ENCODE results near the gene IGF2. TPM values are rescaled to one million over a fixed set of nuclear protein-coding genes. Genes with fewer than 3 reads are reported as not detected.

IGF2 gene
- polyA plus RNA-seq, 1 donor from 2014 or later = not detected

DNA sequence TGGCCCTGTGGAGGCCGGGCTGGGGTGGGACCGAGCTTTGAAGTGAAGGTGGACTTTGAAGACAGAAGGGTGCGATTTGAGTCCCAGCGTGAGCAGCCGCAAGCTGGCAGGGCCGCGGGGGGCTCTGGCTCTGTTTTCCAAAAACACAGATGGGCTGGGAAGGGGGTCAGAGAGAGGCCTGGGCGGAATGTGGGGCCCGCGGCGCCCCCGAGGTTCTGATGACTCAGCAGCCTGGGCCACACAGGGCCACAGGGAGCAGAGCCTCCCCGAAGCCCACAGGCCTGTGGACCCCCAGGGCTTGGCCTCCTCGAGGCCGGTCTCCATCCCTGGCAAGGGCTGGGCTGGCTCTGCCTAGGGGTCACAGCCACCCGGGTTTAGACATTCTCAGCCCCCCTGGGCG, 15.7 kb upstream of the IGF2 start:
- Histone ChIP-seq H3K4me2 (ENCODE audit: low read length) (no peak overlapping the region), H3K36me3 (ENCODE audit: insufficient read depth, low read length) (no peaks in the 10 kb centered on the region), H3K27ac (ENCODE audit: low read length) (no peak overlapping the region), H3K9me2 (ENCODE audit: insufficient read depth, low read length) (no peaks in the 10 kb centered on the region), H3K4me3 (ENCODE audit: low read length) (no peak overlapping the region), H3K9ac (ENCODE audit: low read length) (no peak overlapping the region), H4K20me1 (ENCODE audit: insufficient read depth) (no peaks in the 10 kb centered on the region), H2AFZ (ENCODE audit: low read depth, low read length) (no peak overlapping the region), H3K79me2 (replicated peaks; ENCODE audit: insufficient read depth, low read length) (no peaks in the 10 kb centered on the region), H3F3A (ENCODE audit: insufficient read depth, low read length, poor library complexity, severe bottlenecking) (no peaks in the 10 kb centered on the region), H3K9me3 (ENCODE audit: low read length) (no peaks in the 10 kb centered on the region), H3K27me3 (ENCODE audit: insufficient read depth, low read depth, low read length) (no peaks in the 10 kb centered on the region)
- TF ChIP-seq POLR2AphosphoS5 (IDR thresholded peaks at IDR 0.05) (no peak), EZH2 (IDR thresholded peaks at IDR 0.05; ENCODE audit: borderline replicate concordance, insufficient read depth, low read length, poor library complexity, severe bottlenecking) (no peak), SMC3 (conservative IDR thresholded peaks at IDR 0.05; ENCODE audit: poor library complexity) (no peak), MXI1 (conservative IDR thresholded peaks at IDR 0.05; ENCODE audit: poor library complexity, severe bottlenecking) (no peak), CTCF (IDR thresholded peaks at IDR 0.05; ENCODE audit: poor library complexity, severe bottlenecking) (no peak), TAF1 (IDR thresholded peaks at IDR 0.05; ENCODE audit: low read depth) (no peak), EP300 (conservative IDR thresholded peaks at IDR 0.05; ENCODE audit: poor library complexity, severe bottlenecking) (no peak), RAD21 (conservative IDR thresholded peaks at IDR 0.05) (no peak)
- TF ChIP-seq, protein P1, sequence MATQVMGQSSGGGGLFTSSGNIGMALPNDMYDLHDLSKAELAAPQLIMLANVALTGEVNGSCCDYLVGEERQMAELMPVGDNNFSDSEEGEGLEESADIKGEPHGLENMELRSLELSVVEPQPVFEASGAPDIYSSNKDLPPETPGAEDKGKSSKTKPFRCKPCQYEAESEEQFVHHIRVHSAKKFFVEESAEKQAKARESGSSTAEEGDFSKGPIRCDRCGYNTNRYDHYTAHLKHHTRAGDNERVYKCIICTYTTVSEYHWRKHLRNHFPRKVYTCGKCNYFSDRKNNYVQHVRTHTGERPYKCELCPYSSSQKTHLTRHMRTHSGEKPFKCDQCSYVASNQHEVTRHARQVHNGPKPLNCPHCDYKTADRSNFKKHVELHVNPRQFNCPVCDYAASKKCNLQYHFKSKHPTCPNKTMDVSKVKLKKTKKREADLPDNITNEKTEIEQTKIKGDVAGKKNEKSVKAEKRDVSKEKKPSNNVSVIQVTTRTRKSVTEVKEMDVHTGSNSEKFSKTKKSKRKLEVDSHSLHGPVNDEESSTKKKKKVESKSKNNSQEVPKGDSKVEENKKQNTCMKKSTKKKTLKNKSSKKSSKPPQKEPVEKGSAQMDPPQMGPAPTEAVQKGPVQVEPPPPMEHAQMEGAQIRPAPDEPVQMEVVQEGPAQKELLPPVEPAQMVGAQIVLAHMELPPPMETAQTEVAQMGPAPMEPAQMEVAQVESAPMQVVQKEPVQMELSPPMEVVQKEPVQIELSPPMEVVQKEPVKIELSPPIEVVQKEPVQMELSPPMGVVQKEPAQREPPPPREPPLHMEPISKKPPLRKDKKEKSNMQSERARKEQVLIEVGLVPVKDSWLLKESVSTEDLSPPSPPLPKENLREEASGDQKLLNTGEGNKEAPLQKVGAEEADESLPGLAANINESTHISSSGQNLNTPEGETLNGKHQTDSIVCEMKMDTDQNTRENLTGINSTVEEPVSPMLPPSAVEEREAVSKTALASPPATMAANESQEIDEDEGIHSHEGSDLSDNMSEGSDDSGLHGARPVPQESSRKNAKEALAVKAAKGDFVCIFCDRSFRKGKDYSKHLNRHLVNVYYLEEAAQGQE (IDR thresholded peaks at IDR 0.05; ENCODE audit: borderline replicate concordance) = no peak

DNA sequence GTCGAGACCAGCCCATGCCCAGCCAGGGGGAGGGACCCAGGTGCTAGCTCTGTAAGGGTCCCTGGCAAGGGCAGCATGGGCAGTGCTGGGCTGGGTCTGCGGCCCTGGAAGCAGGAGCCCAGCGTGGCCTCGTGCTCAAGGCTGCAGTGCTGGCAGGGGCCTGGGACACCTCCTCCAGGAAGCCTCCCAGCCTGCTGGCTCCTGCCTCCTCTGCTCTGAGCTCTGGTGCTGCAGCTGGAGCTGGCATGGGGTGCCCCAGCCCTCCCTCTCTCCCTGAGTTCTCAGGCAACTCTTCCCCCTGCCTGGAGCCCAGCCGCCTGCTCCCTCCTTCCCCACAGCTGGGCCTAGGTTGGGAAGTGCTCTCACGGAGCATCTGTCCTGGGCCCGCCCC, 15.0 kb upstream of the IGF2 start:
- TF ChIP-seq EZH2 (IDR thresholded peaks at IDR 0.05; ENCODE audit: borderline replicate concordance, insufficient read depth, low read length, poor library complexity, severe bottlenecking) = no peak
- no peak for TF ChIP-seq TAF1 (IDR thresholded peaks at IDR 0.05; ENCODE audit: low read depth)
- TF ChIP-seq POLR2AphosphoS5 (IDR thresholded peaks at IDR 0.05) = no peak
- TF ChIP-seq SMC3 (conservative IDR thresholded peaks at IDR 0.05; ENCODE audit: poor library complexity) = no peak
- TF ChIP-seq RAD21 (conservative IDR thresholded peaks at IDR 0.05) = no peak
- TF ChIP-seq, protein P1 (IDR thresholded peaks at IDR 0.05; ENCODE audit: borderline replicate concordance) = no peak
- no peak for TF ChIP-seq EP300 (conservative IDR thresholded peaks at IDR 0.05; ENCODE audit: poor library complexity, severe bottlenecking)
- no peak for TF ChIP-seq MXI1 (conservative IDR thresholded peaks at IDR 0.05; ENCODE audit: poor library complexity, severe bottlenecking)
- TF ChIP-seq CTCF (IDR thresholded peaks at IDR 0.05; ENCODE audit: poor library complexity, severe bottlenecking) = no peak
- no peaks in the 10 kb centered on the region for H3K36me3 ChIP-seq (ENCODE audit: insufficient read depth, low read length)

More for the DNA sequence above, 15.0 kb upstream of the IGF2 start:
- Histone ChIP-seq H3F3A (ENCODE audit: insufficient read depth, low read length, poor library complexity, severe bottlenecking) (no peaks in the 10 kb centered on the region), H3K79me2 (replicated peaks; ENCODE audit: insufficient read depth, low read length) (no peaks in the 10 kb centered on the region), H3K27me3 (ENCODE audit: insufficient read depth, low read depth, low read length) (no peaks in the 10 kb centered on the region), H3K4me3 (ENCODE audit: low read length) (no peak overlapping the region), H4K20me1 (ENCODE audit: insufficient read depth) (no peaks in the 10 kb centered on the region), H3K27ac (ENCODE audit: low read length) (no peak overlapping the region), H3K4me2 (ENCODE audit: low read length) (no peak overlapping the region), H3K9me2 (ENCODE audit: insufficient read depth, low read length) (no peaks in the 10 kb centered on the region), H2AFZ (ENCODE audit: low read depth, low read length) (no peak overlapping the region), H3K9ac (ENCODE audit: low read length) (no peak overlapping the region), H3K9me3 (ENCODE audit: low read length) (no peaks in the 10 kb centered on the region)
